Stomach (tissue), 9 donors: ENCODE measurements around the gene TM9SF1. TPM values are rescaled to one million over a fixed set of nuclear protein-coding genes. Genes with fewer than 3 reads are reported as not detected.
A peak's percentile ranks its signal among the peaks of the same experiment; 100 is the strongest.
"Not testable (repeated sequence)": the region's sequence is repeated elsewhere in the genome, so short reads cannot be mapped to it uniquely, and the experiment has no call there.

Experiments used
- DNase-seq, 2 donors: peaks; one replicate each; pipeline versions ENCODE4 v3.0.0 to v3.0.0-alpha.2; 2013 to 2019
- H3K27ac ChIP-seq, 5 donors: fragments of 200-600 bp in 4 of 5; sonication (generic) in 4 of 5; one replicate each; pipeline ENCODE4 v1.5.1; 2013 to 2019; ENCODE audit warnings: mild to moderate bottlenecking in 1 of 5, moderate library complexity in 1 of 5
- H3K27me3 ChIP-seq, 3 donors: fragments of 200-600 bp; sonication (generic); one replicate each; pipeline ENCODE4 v1.5.1; 2017 to 2019; ENCODE audit warnings: mixed run types in 1 of 3
- H3K36me3 ChIP-seq, 4 donors: fragments of 200-600 bp; sonication (generic); 1 replicate in 3 of 4; 2 replicates in 1 of 4; pipeline ENCODE4 v1.5.1; 2016 to 2019
- H3K4me1 ChIP-seq, 4 donors: fragments of 200-600 bp; sonication (generic); one replicate each; pipeline ENCODE4 v1.5.1; 2016 to 2019
- H3K4me3 ChIP-seq, 4 donors: fragments of 200-600 bp; sonication (generic) in 3 of 4; one replicate each; pipeline ENCODE4 v1.5.1; 2016 to 2019; ENCODE audit warnings: mild to moderate bottlenecking in 1 of 4
- H3K9me3 ChIP-seq, 4 donors: fragments of 200-600 bp; sonication (generic); one replicate each; pipeline ENCODE4 v1.5.1; 2016 to 2019
- CTCF ChIP-seq, 7 experiments: fragments of 450-650 bp in 4 of 7; fragments of 200-600 bp in 3 of 7; sonication (generic) in 3 of 7; IDR thresholded peaks; one replicate each; pipeline ENCODE4 v1.5.1; 2016 to 2019; ENCODE audit warnings: antibody characterized with exemption in 7 of 7, control low read depth in 2 of 7, mild to moderate bottlenecking in 1 of 7
- EP300 ChIP-seq: sonication (generic); formaldehyde crosslinking; IDR thresholded peaks from one replicate; pipeline ENCODE4 v1.6.1; 2017; ENCODE audit warnings: antibody characterized with exemption
- POLR2A ChIP-seq, 4 donors: fragments of 450-650 bp; IDR thresholded peaks; one replicate each; pipeline ENCODE4 v1.6.1; 2016; ENCODE audit warnings: antibody characterized with exemption in 4 of 4, control low read depth in 2 of 4, mild to moderate bottlenecking in 1 of 4, moderate library complexity in 1 of 4
- POLR2AphosphoS5 ChIP-seq, 3 donors: sonication (generic); formaldehyde crosslinking; IDR thresholded peaks; one replicate each; pipeline ENCODE4 v1.6.1; 2016; ENCODE audit warnings: antibody characterized with exemption in 3 of 3
- WGBS, 5 donors: extraction: QIAGEN DNeasy Blood & Tissue Kit in 3 of 5; methylation state at CpG; one replicate each; pipeline versions ENCODE4 v1.1.5 to v1.1.7; 2013 to 2018; 5-methylcytosine and 5-hydroxymethylcytosine counted together
- intact Hi-C: fragments of 100-400 bp; cut with DNase I; formaldehyde crosslinking; loops from one replicate; pipeline ENCODE4 v1.15.1; 2023; ENCODE audit warnings: low total_unique reads
- polyA plus RNA-seq, 3 donors: library from polyadenylated mRNA; stranded (reverse); fragments of 200-250 nt; gene quantifications; one replicate each; pipeline ENCODE4 v1.2.3, GENCODE V29; 2013
- total RNA-seq, 5 donors: library from RNA; depleted of rRNA; stranded (reverse); fragments of >200 nt; gene quantifications; one replicate each; pipeline versions ENCODE4 v1.1.0 to v1.2.3, GENCODE V29; 2014 to 2016
- donor health status: healthy with polysubstance abuse.
- donor health status: Bipolar disorder and iron deficiency.
- donor health status: healthy.

Gene TM9SF1
- total and polyA plus RNA-seq, 8 donors, result 6.4 to 79.7 (median 28.8) TPM

- DNase-seq, result no peak
- Histone ChIP-seq H3K27ac (no peak overlapping the region), H3K4me1 (peaks cover 4 to 18% (median 15%) of the 10 kb centered on the region in 4 donors), H3K4me3 (no peak overlapping the region), H3K9me3 (no peaks in the 10 kb centered on the region), H3K36me3 (peaks cover 0 to 18% (median 13%) of the 10 kb centered on the region in 4 donors), H3K27me3 (no peaks in the 10 kb centered on the region)
- WGBS, 5 donors, result 55 to 62% (median 59%) methylated on average over 3 of the region's 3 CpGs
- intact Hi-C loops, result no loop called here
- TF ChIP-seq CTCF (IDR thresholded peaks at IDR 0.05) (no peak), POLR2AphosphoS5 (IDR thresholded peaks at IDR 0.05) (no peak), POLR2A (IDR thresholded peaks at IDR 0.05) (no peak), EP300 (no peak)
These were observed 24.3 kb upstream of the TM9SF1 start for GRCh38 chr14:24219521-24219920.

- no peaks in the 10 kb centered on the region for H3K9me3 ChIP-seq
- no peaks in the 10 kb centered on the region for H3K27me3 ChIP-seq
- no peak overlapping the region for H3K27ac ChIP-seq
- no peak for DNase-seq
- TF ChIP-seq CTCF (IDR thresholded peaks at IDR 0.05) (no peak), EP300 (no peak), POLR2AphosphoS5 (IDR thresholded peaks at IDR 0.05) (no peak), POLR2A (IDR thresholded peaks at IDR 0.05) (no peak)
- H3K4me3 ChIP-seq, result no peak overlapping the region
- intact Hi-C loops, result no loop called here
- WGBS, 5 donors, result 86 to 94% (median 90%) methylated on average over 4 of the region's 4 CpGs
- H3K4me1 ChIP-seq, result peaks cover 4 to 21% (median 19%) of the 10 kb centered on the region in 4 donors
- peaks cover 0 to 18% (median 13%) of the 10 kb centered on the region in 4 donors for H3K36me3 ChIP-seq
These were observed 23.8 kb upstream of the TM9SF1 start for GRCh38 chr14:24219080-24219479.

- H3K9me3 ChIP-seq, H3K4me3 ChIP-seq, intact Hi-C loops, H3K27me3 ChIP-seq, DNase-seq, H3K27ac ChIP-seq: not testable (repeated sequence)
- H3K36me3 ChIP-seq, result peaks cover 0 to 18% (median 13%) of the 10 kb centered on the region in 4 donors
- WGBS, 5 donors, result 85 to 100% (median 91%) methylated on average over 1 of the region's 1 CpG
- H3K4me1 ChIP-seq, result peaks cover 9 to 38% (median 35%) of the 10 kb centered on the region in 4 donors
These were observed 21.6 kb upstream of the TM9SF1 start for GRCh38 chr14:24216876-24217275.

GRCh38 chr14:24216345-24216699 is 21.1 kb upstream of the TM9SF1 start:
- Histone ChIP-seq H3K4me3 (peak overlapping the region in 3 of 4 donors; percentile 64 to 85 (median 70)), H3K9me3 (no peaks in the 10 kb centered on the region), H3K36me3 (peaks cover 2 to 21% (median 15%) of the 10 kb centered on the region in 4 donors), H3K27me3 (no peaks in the 10 kb centered on the region), H3K4me1 (peaks cover 9 to 43% (median 38%) of the 10 kb centered on the region in 4 donors), H3K27ac (peak overlapping the region; percentile 92 to 98 (median 94))
- DNase-seq, result no peak
- intact Hi-C loops, result no loop called here
- WGBS, 5 donors, result 82 to 95% (median 85%) methylated on average over 2 of the region's 2 CpGs
- TF ChIP-seq EP300, result no peak
- no peak for TF ChIP-seq POLR2AphosphoS5 (IDR thresholded peaks at IDR 0.05)
- TF ChIP-seq POLR2A (IDR thresholded peaks at IDR 0.05), result no peak
- TF ChIP-seq CTCF (IDR thresholded peaks at IDR 0.05), result no peak

GRCh38 chr14:24215495-24216344 is 20.5 kb upstream of the TM9SF1 start, which contains the start of gene MDP1:
Gene MDP1 (minus strand): TSS chr14:24216066. CDS start chr14:24215955, 111 bp downstream.
- intact Hi-C loops, result no loop called here
- peak within 1 kb of the TSS; percentile 64 to 85 (median 71) for H3K4me3 ChIP-seq
- no peaks in the 10 kb centered on the region for H3K9me3 ChIP-seq
- peak within 1 kb of the TSS; percentile 92 to 98 (median 94) for H3K27ac ChIP-seq
- WGBS, 5 donors, result 0 to 1% (median 0%) methylated on average over 28 to 40 of the region's 40 CpGs
- H3K4me1 ChIP-seq, result peaks cover 9 to 49% (median 39%) of the 10 kb centered on the region in 4 donors
- DNase-seq, result peak; percentile 86 to 96
- H3K36me3 ChIP-seq, result peaks cover 7 to 27% (median 21%) of the 10 kb centered on the region in 4 donors
- no peak for TF ChIP-seq EP300
- peak; percentile 92 to 97 (median 96) for TF ChIP-seq POLR2AphosphoS5 (IDR thresholded peaks at IDR 0.05)
- TF ChIP-seq CTCF (IDR thresholded peaks at IDR 0.05), result peak in 5 of 7 experiments; percentile 26 to 60 (median 56)
- TF ChIP-seq POLR2A (IDR thresholded peaks at IDR 0.05), result peak in 1 of 4 donors; percentile 42
- H3K27me3 ChIP-seq, result no peaks in the 10 kb centered on the region
